ENCODE results near the gene IL25.

Gene IL25

GRCh38 chr14:23345987-23346692, 26.5 kb upstream of the IL25 start:
- DNase-seq (ENCODE audit: insufficient read length), result no peak
- FAIRE-seq, result no peak
- no peak for TF ChIP-seq TAF1 (IDR thresholded peaks at IDR 0.05; ENCODE audit: borderline replicate concordance, low read depth, low read length)
- TF ChIP-seq POLR2AphosphoS5 (IDR thresholded peaks at IDR 0.05; ENCODE audit: low read depth, low read length), result no peak
- no peak for TF ChIP-seq POLR2A (IDR thresholded peaks at IDR 0.05; ENCODE audit: low read depth, low read length)

- DNase-seq (ENCODE audit: insufficient read length), result no peak
- no peak for FAIRE-seq
- TF ChIP-seq TAF1 (IDR thresholded peaks at IDR 0.05; ENCODE audit: borderline replicate concordance, low read depth, low read length) (no peak), POLR2A (IDR thresholded peaks at IDR 0.05; ENCODE audit: low read depth, low read length) (no peak), POLR2AphosphoS5 (IDR thresholded peaks at IDR 0.05; ENCODE audit: low read depth, low read length) (no peak)
Measured at GRCh38 chr14:23346693-23347405, 25.8 kb upstream of the IL25 start.

- TF ChIP-seq POLR2A (IDR thresholded peaks at IDR 0.05; ENCODE audit: low read depth, low read length) (no peak), TAF1 (IDR thresholded peaks at IDR 0.05; ENCODE audit: borderline replicate concordance, low read depth, low read length) (no peak), POLR2AphosphoS5 (IDR thresholded peaks at IDR 0.05; ENCODE audit: low read depth, low read length) (no peak)
Measured at GRCh38 chr14:23347406-23348296, 25.0 kb upstream of the IL25 start.

GRCh38 chr14:23348297-23348655, 24.3 kb upstream of the IL25 start:
- no peak for FAIRE-seq
- TF ChIP-seq POLR2AphosphoS5 (IDR thresholded peaks at IDR 0.05; ENCODE audit: low read depth, low read length), result no peak
- no peak for TF ChIP-seq TAF1 (IDR thresholded peaks at IDR 0.05; ENCODE audit: borderline replicate concordance, low read depth, low read length)
- no peak for DNase-seq (ENCODE audit: insufficient read length)

More at GRCh38 chr14:23347406-23348296, 25.0 kb upstream of the IL25 start:
- FAIRE-seq (no peak), DNase-seq (ENCODE audit: insufficient read length) (no peak)

DNA sequence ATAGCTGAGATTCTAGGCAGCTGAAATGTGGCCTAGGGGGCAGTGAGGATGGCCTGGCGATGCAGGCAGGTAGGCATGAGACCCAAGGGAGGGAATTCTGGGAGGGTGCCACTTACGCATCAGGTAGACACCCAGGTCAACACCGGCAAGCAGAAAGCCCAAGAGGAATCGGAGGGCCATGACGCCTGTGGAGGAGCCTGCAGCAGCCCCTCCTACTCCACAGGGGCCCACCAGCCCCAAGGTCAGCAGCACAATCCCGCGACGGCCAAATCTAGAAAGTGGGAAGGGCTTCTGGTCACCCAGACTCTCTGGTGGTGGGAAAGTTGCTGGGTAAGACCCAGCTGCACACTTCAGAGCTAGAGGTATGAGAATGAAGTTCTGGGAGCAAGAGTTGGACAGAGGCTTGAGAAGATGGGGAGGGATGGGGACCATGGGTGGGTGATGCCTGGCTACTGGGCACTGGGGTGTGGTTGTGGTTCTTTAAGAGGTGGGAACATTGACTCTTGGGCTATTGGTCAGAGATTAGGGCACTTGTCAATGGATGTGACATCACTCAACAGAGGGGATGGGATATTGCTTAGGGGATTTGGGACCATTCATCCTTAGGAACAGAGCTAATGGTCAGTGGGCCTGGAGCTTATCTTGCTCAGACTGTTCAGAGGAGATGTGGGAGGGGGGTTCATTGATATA, 23.3 kb upstream of the IL25 start:
- TF ChIP-seq TAF1 (IDR thresholded peaks at IDR 0.05; ENCODE audit: borderline replicate concordance, low read depth, low read length) (no peak), POLR2AphosphoS5 (IDR thresholded peaks at IDR 0.05; ENCODE audit: low read depth, low read length) (no peak), POLR2A (IDR thresholded peaks at IDR 0.05; ENCODE audit: low read depth, low read length) (no peak)
- FAIRE-seq (no peak), DNase-seq (ENCODE audit: insufficient read length) (no peak)

DNA sequence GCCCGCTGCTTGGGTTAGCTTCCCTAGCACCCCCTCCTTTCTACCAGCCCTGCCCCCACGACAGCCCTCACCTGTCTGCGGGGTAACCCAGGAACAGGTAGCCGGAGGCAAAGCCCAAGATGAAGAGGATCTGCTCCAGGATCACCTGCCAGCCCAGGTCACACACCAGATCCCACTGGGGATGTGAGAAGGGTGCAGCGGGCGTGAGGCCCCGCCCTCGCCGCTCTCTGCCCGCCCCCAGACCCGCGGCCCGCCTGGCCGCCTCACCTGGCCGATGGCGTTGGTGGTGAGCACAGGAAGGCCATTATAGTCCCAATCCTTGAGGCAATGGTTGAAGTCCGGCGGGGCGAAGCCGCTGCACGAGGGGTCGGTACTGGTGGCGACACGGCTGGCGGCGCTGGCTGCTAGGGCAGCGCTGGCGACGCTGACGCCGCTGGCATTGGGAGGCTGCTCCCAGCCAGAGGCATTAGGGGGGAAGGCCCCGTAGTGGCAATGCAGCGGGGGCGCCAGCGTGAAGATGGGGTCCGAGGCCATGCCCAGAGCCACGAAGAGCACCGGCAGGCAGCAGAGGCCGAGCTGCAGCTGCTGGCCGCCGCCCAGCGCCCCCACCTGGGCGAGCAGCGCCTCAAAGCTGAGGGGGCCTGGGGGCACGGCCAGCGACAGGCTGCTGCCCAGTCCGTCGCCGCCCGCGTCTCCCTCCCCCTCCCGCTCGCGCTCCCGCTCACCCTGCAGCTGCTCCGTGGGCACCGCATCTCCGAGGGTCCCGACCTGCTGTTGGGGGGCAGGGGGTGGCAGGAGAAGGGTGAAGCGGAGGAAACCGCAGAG, 20.7 kb upstream of the IL25 start:
- TF ChIP-seq POLR2AphosphoS5 (IDR thresholded peaks at IDR 0.05; ENCODE audit: low read depth, low read length) (no peak), POLR2A (IDR thresholded peaks at IDR 0.05; ENCODE audit: low read depth, low read length) (no peak), TAF1 (IDR thresholded peaks at IDR 0.05; ENCODE audit: borderline replicate concordance, low read depth, low read length) (no peak)
- DNase-seq (ENCODE audit: insufficient read length), result no peak
- FAIRE-seq, result no peak

DNA sequence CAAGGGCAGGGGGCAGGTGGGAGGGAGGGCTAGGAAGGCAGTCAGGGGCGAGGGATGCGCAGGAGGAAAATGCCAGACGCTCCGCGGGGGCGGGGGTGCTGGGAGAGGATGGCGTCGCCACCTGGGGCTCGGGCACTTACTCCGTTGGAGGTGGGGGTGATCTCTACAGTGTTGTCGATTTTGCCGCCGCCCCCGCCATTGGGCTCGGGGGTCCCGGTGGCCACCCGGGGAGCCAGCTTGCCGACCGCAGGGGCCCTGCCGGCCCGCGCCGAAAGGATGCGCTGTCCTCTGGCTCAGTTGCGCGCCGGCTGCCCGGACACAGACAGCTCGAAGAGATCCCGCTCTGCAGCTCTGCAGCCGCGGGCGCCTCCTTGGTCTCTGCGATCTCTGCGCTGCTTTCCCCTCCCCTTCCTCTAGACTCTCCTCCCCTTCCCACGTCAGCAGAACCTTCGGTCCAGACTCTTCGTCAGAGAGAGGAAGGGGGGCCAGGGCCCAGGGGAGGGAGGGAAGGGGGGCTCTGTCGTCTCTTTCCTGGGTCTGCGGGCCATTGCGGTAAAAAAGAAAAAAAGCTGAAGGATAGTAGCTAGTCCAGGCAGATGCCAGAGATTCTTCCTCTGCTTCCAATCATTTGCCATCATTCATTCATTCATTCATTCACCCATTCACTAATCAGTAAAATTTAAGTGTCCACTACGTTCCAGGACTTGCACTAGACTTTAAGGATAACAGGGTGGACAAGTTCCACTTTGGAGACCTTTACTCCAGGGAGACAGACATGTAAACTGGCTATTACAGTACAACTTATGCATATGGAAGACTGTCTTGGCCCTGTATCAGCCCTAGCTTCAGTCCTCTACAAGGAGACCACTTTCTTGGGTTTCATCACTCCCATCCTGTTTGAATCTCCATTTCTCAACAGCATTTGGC, 19.8 kb upstream of the IL25 start, which contains the start of gene SLC22A17:
Gene SLC22A17 (minus strand): TSS at position 382 of the 927 bp plus-strand sequence.
- DNase-seq (ENCODE audit: insufficient read length), result no peak
- TF ChIP-seq POLR2AphosphoS5 (IDR thresholded peaks at IDR 0.05; ENCODE audit: low read depth, low read length) (no peak), TAF1 (IDR thresholded peaks at IDR 0.05; ENCODE audit: borderline replicate concordance, low read depth, low read length) (no peak), POLR2A (IDR thresholded peaks at IDR 0.05; ENCODE audit: low read depth, low read length) (no peak)
- FAIRE-seq, result no peak

DNA sequence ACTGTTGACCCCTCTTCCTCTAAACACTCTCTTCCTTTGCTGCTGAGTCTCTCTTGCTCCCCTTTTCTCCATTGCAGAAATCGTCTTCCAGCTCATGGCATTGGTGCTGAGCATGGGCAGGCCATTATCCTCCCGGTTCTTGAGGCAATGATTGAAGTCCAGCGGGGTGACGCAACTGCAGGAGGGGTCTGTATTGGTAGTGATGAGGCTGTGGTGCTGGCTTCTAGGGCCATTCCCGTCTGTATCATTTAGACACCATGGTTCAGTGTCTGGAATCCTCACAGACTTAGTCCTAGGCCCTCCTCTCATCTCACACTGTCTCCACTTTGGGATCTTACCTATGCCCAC, 19.2 kb upstream of the IL25 start:
- FAIRE-seq (no peak), DNase-seq (ENCODE audit: insufficient read length) (no peak)
- TF ChIP-seq TAF1 (IDR thresholded peaks at IDR 0.05; ENCODE audit: borderline replicate concordance, low read depth, low read length) (no peak), POLR2AphosphoS5 (IDR thresholded peaks at IDR 0.05; ENCODE audit: low read depth, low read length) (no peak), POLR2A (IDR thresholded peaks at IDR 0.05; ENCODE audit: low read depth, low read length) (no peak)

DNA sequence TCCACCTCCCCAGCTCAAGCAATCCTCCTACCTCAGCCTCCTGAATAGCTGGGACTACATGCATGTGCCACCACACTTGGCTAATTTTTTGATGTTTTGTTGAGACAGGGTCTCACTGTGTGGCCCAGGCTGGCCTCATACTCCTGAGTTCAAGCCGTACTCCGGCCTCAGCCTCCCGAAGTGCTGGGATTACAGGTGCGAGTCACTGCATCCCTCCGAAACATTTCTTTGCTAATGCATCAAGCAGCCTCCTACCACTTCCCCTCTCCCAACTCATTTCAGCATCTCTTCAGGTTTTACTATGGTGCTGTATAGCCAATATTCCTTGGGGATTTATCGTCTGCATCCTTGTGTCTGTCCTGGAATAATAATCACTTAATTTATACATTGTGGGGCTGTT, 17.6 kb upstream of the IL25 start:
- FAIRE-seq, result no peak
- DNase-seq (ENCODE audit: insufficient read length), result no peak
- TF ChIP-seq POLR2AphosphoS5 (IDR thresholded peaks at IDR 0.05; ENCODE audit: low read depth, low read length), result no peak
- no peak for TF ChIP-seq TAF1 (IDR thresholded peaks at IDR 0.05; ENCODE audit: borderline replicate concordance, low read depth, low read length)
- TF ChIP-seq POLR2A (IDR thresholded peaks at IDR 0.05; ENCODE audit: low read depth, low read length), result no peak
